Measurements from ENCODE around the gene ACAT2. TPM values are rescaled to one million over a fixed set of nuclear protein-coding genes. Genes with fewer than 3 reads are reported as not detected.
"Not testable (repeated sequence)": the region's sequence is repeated elsewhere in the genome, so short reads cannot be mapped to it uniquely, and the experiment has no call there.

ACAT2 gene
- total RNA-seq, 1 donor from 2014 or later = 119 TPM

DNA sequence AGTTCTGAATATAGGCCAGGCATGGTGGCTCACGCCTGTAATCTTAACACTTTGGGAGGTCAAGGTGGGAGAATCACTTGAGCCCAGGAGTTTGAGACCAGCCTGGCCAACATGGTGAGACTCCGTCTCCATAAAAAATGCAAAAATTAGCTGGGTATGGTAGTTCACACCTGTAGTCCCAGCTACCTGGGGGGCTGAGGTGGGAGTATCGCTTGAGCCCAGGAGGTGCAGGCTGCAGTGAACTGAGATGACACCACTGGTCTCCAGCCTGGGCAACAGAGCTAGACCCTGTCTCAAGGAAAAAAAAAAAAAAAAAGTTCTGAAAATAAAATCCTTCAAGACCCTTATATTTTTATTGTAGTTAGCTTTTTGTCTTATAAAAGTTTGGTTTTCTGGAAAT lies 46.2 kb upstream of the ACAT2 start:
- Mint-ChIP-seq H3K27ac (ENCODE audit: unreplicated experiment) (no peak overlapping the region), H3K4me3 (ENCODE audit: unreplicated experiment) (no peak overlapping the region), H3K27me3 (ENCODE audit: unreplicated experiment) (peaks cover 2% of the 10 kb centered on the region), H3K4me1 (ENCODE audit: unreplicated experiment) (peaks cover 7% of the 10 kb centered on the region), H3K9me3 (ENCODE audit: unreplicated experiment) (no peaks in the 10 kb centered on the region), H3K36me3 (ENCODE audit: low read depth, unreplicated experiment) (no peaks in the 10 kb centered on the region)
- no peak for TF ChIP-seq CTCF (IDR thresholded peaks at IDR 0.05; ENCODE audit: unreplicated experiment)
- no peak for DNase-seq (ENCODE audit: low spot score)

DNA sequence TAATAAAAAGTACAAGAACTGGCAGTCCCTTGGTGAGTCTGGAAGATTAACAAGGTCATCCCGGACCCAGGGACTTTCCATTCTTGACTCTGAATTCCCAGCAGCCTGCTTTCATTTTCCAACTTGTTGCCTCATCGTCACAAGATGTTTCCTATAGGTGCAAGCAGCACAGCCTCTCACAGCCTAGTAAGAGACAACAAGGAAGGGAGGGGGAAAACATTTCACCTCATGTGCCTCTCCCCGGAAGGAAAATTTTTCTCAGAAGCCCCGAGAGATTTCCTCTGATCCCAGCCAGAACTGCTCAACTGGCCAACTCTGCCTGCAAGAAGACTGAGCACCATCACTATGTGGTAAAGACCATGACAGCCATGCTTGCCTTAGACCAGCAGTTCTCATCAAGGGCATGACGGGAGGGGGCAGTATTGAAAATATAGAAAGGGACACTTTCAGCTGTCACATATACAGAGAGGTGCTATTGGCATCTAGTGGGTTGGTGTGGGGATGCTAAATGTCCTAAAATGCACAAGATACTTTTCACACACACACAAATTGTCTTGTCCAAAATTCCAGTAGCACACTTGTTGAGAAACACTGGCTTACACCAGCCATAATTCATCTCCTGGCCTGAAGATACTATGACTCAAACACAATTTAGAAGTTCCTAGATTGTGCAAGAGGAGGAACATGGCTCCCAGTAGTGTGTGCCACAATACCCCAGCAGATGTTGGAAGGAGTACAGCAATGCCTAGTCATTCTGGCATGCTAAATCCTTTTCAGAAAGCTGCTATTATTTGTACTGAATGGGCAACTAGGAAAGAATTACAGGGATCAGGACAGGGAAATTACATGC lies 45.4 kb upstream of the ACAT2 start:
- H3K4me1 Mint-ChIP-seq (ENCODE audit: unreplicated experiment) = peaks cover 7% of the 10 kb centered on the region
- no peaks in the 10 kb centered on the region for H3K9me3 Mint-ChIP-seq (ENCODE audit: unreplicated experiment)
- no peak for TF ChIP-seq CTCF (IDR thresholded peaks at IDR 0.05; ENCODE audit: unreplicated experiment)

DNA sequence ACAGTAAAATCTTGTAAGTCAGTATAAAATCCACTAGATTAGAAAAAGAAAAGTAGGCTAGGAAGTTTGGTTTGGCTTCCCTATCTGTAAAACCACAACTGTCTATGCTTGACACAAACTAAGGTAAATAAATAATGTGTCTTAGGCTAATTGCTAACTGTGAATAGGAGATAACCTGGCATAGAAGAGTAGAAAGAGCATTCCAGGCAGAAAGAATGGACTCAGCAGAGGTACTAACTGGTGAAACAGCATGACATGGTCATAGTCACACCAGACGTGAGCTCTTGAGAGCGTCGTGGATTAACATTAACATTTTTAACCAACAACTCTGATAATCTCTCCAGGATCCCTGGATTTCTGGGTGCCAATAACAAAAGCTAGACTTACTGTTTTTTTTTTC lies 43.2 kb upstream of the ACAT2 start:
- DNase-seq (ENCODE audit: low spot score) = no peak
- H3K36me3 Mint-ChIP-seq (ENCODE audit: low read depth, unreplicated experiment) = peaks cover 10% of the 10 kb centered on the region
- peaks cover 2% of the 10 kb centered on the region for H3K27me3 Mint-ChIP-seq (ENCODE audit: unreplicated experiment)
- H3K27ac Mint-ChIP-seq (ENCODE audit: unreplicated experiment) = no peak overlapping the region
- TF ChIP-seq CTCF (IDR thresholded peaks at IDR 0.05; ENCODE audit: unreplicated experiment) = no peak
- H3K4me1 Mint-ChIP-seq (ENCODE audit: unreplicated experiment) = peaks cover 7% of the 10 kb centered on the region
- H3K9me3 Mint-ChIP-seq (ENCODE audit: unreplicated experiment) = peaks cover 5% of the 10 kb centered on the region
- no peak overlapping the region for H3K4me3 Mint-ChIP-seq (ENCODE audit: unreplicated experiment)

More for the DNA sequence above, 45.4 kb upstream of the ACAT2 start:
- Mint-ChIP-seq H3K4me3 (ENCODE audit: unreplicated experiment) (no peak overlapping the region), H3K27ac (ENCODE audit: unreplicated experiment) (no peak overlapping the region), H3K27me3 (ENCODE audit: unreplicated experiment) (peaks cover 2% of the 10 kb centered on the region), H3K36me3 (ENCODE audit: low read depth, unreplicated experiment) (no peaks in the 10 kb centered on the region)
- no peak for DNase-seq (ENCODE audit: low spot score)

GRCh38 chr6:159719287-159719686 lies 42.6 kb upstream of the ACAT2 start:
- peaks cover 14% of the 10 kb centered on the region for H3K36me3 Mint-ChIP-seq (ENCODE audit: low read depth, unreplicated experiment)
- H3K27me3 Mint-ChIP-seq (ENCODE audit: unreplicated experiment) = peaks cover 2% of the 10 kb centered on the region
- no peak overlapping the region for H3K4me3 Mint-ChIP-seq (ENCODE audit: unreplicated experiment)
- no peak overlapping the region for H3K27ac Mint-ChIP-seq (ENCODE audit: unreplicated experiment)
- H3K9me3 Mint-ChIP-seq (ENCODE audit: unreplicated experiment) = peaks cover 5% of the 10 kb centered on the region
- peaks cover 7% of the 10 kb centered on the region for H3K4me1 Mint-ChIP-seq (ENCODE audit: unreplicated experiment)
- DNase-seq (ENCODE audit: low spot score) = no peak
- TF ChIP-seq CTCF (IDR thresholded peaks at IDR 0.05; ENCODE audit: unreplicated experiment) = no peak

GRCh38 chr6:159720708-159721107 lies 41.1 kb upstream of the ACAT2 start:
- no peak overlapping the region for H3K4me3 Mint-ChIP-seq (ENCODE audit: unreplicated experiment)
- TF ChIP-seq CTCF (IDR thresholded peaks at IDR 0.05; ENCODE audit: unreplicated experiment) = peak; percentile 50
- H3K4me1 Mint-ChIP-seq (ENCODE audit: unreplicated experiment) = no peaks in the 10 kb centered on the region
- peaks cover 15% of the 10 kb centered on the region for H3K36me3 Mint-ChIP-seq (ENCODE audit: low read depth, unreplicated experiment)
- H3K9me3 Mint-ChIP-seq (ENCODE audit: unreplicated experiment) = peaks cover 5% of the 10 kb centered on the region
- no peak overlapping the region for H3K27ac Mint-ChIP-seq (ENCODE audit: unreplicated experiment)
- H3K27me3 Mint-ChIP-seq (ENCODE audit: unreplicated experiment) = no peaks in the 10 kb centered on the region
- DNase-seq (ENCODE audit: low spot score) = peak; percentile 11

DNA sequence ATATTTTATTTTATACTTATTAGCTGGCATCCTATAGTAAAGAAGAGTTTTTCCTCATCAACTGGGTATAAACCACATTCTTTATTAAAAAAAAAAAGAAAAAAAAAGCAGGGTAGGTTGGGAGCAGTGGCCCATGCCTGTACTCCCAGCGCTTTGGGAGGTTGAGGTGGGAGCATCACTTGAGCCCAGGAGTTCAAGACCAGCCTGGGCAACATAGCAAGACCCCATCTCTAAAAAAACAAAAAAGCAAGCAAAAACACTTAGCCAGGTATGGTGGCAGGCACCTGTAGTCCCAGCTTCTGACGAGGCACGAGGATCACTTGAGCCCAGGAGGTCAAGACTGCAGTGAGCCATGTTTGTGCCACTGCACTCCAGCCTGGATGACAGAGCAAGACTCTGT lies 39.9 kb upstream of the ACAT2 start:
- not testable (repeated sequence) for DNase-seq (ENCODE audit: low spot score); H3K4me3 Mint-ChIP-seq (ENCODE audit: unreplicated experiment); H3K27me3 Mint-ChIP-seq (ENCODE audit: unreplicated experiment); H3K9me3 Mint-ChIP-seq (ENCODE audit: unreplicated experiment); H3K27ac Mint-ChIP-seq (ENCODE audit: unreplicated experiment); H3K4me1 Mint-ChIP-seq (ENCODE audit: unreplicated experiment)
- peaks cover 21% of the 10 kb centered on the region for H3K36me3 Mint-ChIP-seq (ENCODE audit: low read depth, unreplicated experiment)
